HCT116 (cell line): ENCODE measurements around the gene CD44. TPM values are rescaled to one million over a fixed set of nuclear protein-coding genes. Genes with fewer than 3 reads are reported as not detected.

Experiments
- ATAC-seq: fragments of 200-7000 bp; cut with Tn5 transposase; 2 replicates; pipeline ENCODE4 v1.9.1; 2020; ENCODE audit warnings: mild to moderate bottlenecking, moderate library complexity
- BruUV-seq: library from RNA; stranded (reverse); fragments of 400-500 nt; replicated peaks from 2 replicates; lab custom pipeline; 2021; lab: Mats Ljungman, UMichigan
- CTCF ChIA-PET: fragments of 300-600 bp; sonication (Branson Sonifier 250); formaldehyde crosslinking; loops from one replicate; lab custom pipeline; 2021; ENCODE audit warnings: antibody characterized with exemption; lab: Charles Lee
- POLR2A ChIA-PET: fragments of 300-600, 350-600 bp; sonication (Branson Sonifier 250); formaldehyde crosslinking; loops from one replicate; lab custom pipeline; 2021; ENCODE audit warnings: antibody characterized with exemption; lab: Charles Lee
- RAD21 ChIA-PET, 2 experiments: fragments of 300-600 bp; sonication (Branson Sonifier 250); formaldehyde crosslinking; loops; one replicate each; lab custom pipeline; 2023; ENCODE audit warnings: low total read pairs in 2 of 2; ENCODE audit not compliant: uncharacterized antibody in 2 of 2, unreplicated experiment in 2 of 2, low non-redundant PET in 1 of 2; lab: Charles Lee
- DNase-seq: peaks from one replicate; pipeline ENCODE4 v3.0.0-alpha.2; 2010; ENCODE audit warnings: low read depth, low spot score
- H2AFZ ChIP-seq: fragments of 200-600 bp; shearing (Covaris generic), sonication (generic); 2 replicates; pipeline ENCODE4 v1.6.1; 2017; ENCODE audit warnings: low read depth, mixed run types, mixed read lengths, antibody characterized with exemption, low read length; ENCODE audit not compliant: poor library complexity, severe bottlenecking
- H3K27ac ChIP-seq: 2 replicates; pipeline ENCODE4 v1.5.1; 2012; ENCODE audit warnings: low read depth, low read length
- H3K27me3 ChIP-seq: fragments of 200-600 bp; sonication (generic); 2 replicates; pipeline ENCODE4 v1.6.1; 2016; ENCODE audit warnings: mixed run types, low read length, mixed read lengths; ENCODE audit not compliant: insufficient read depth
- H3K36me3 ChIP-seq, 2 experiments: fragments of 200-500 bp in 1 of 2; fragments of 200-600 bp in 1 of 2; sonication (Bioruptor generic) in 1 of 2; sonication (generic) in 1 of 2; 2 replicates each; pipeline versions ENCODE4 v1.5.1 to v1.6.1; 2014 to 2016; ENCODE audit warnings: low read length in 2 of 2, inconsistent platforms in 1 of 2, mixed read lengths in 1 of 2, mixed run types in 1 of 2; ENCODE audit not compliant: insufficient read depth in 2 of 2, control insufficient read depth in 1 of 2
- H3K4me1 ChIP-seq, 2 experiments: fragments of 200-600 bp in 1 of 2; sonication (generic) in 1 of 2; 2 replicates each; pipeline versions ENCODE4 v1.5.1 to v1.6.1; 2012 to 2017; ENCODE audit warnings: low read length in 2 of 2, inconsistent platforms in 1 of 2, mild to moderate bottlenecking in 1 of 2, mixed read lengths in 1 of 2, mixed run types in 1 of 2, moderate library complexity in 1 of 2; ENCODE audit not compliant: insufficient read depth in 2 of 2, control insufficient read depth in 1 of 2
- H3K4me2 ChIP-seq: fragments of 200-600 bp; sonication (generic); 2 replicates; pipeline ENCODE4 v1.6.1; 2017; ENCODE audit warnings: mixed run types, low read length, mixed read lengths
- H3K4me3 ChIP-seq, 2 experiments: fragments of 200-600 bp in 1 of 2; sonication (generic) in 1 of 2; replicated peaks in 1 of 2; 2 replicates each; pipeline ENCODE4 v1.5.1; 2011 to 2016; ENCODE audit warnings: low read length in 2 of 2, control low read depth in 1 of 2, low read depth in 1 of 2, mild to moderate bottlenecking in 1 of 2, mixed read lengths in 1 of 2, mixed run types in 1 of 2
- H3K79me2 ChIP-seq: fragments of 200-600 bp; sonication (generic); 2 replicates; pipeline ENCODE4 v1.6.1; 2017; ENCODE audit warnings: mild to moderate bottlenecking, mixed run types, low read length, moderate library complexity, mixed read lengths; ENCODE audit not compliant: insufficient read depth
- H3K9ac ChIP-seq: fragments of 200-600 bp; sonication (generic); 2 replicates; pipeline ENCODE4 v1.6.1; 2016; ENCODE audit warnings: low read length, mixed read lengths
- H3K9me2 ChIP-seq: fragments of 200-600 bp; sonication (generic), shearing (Covaris generic); 2 replicates; pipeline ENCODE4 v1.6.1; 2017; ENCODE audit warnings: mixed run types, mild to moderate bottlenecking, moderate library complexity; ENCODE audit not compliant: insufficient read depth
- H3K9me3 ChIP-seq, 2 experiments: fragments of 200-500 bp in 1 of 2; fragments of 200-600 bp in 1 of 2; sonication (Bioruptor generic) in 1 of 2; sonication (generic) in 1 of 2; 2 replicates each; pipeline ENCODE4 v1.6.1; 2014 to 2017; ENCODE audit warnings: low read length in 2 of 2, mixed read lengths in 2 of 2, inconsistent platforms in 1 of 2, low read depth in 1 of 2, mild to moderate bottlenecking in 1 of 2, mixed run types in 1 of 2, moderate library complexity in 1 of 2; ENCODE audit not compliant: control insufficient read depth in 1 of 2, insufficient read depth in 1 of 2
- H4K20me1 ChIP-seq: fragments of 200-600 bp; sonication (generic), shearing (Covaris generic); 2 replicates; pipeline ENCODE4 v1.6.1; 2017; ENCODE audit warnings: mixed run types, mild to moderate bottlenecking, moderate library complexity; ENCODE audit not compliant: insufficient read depth
- CTCF ChIP-seq, 3 experiments: fragments of 200-600 bp in 1 of 3; sonication (generic) in 1 of 3; IDR thresholded peaks in 2 of 3; conservative IDR thresholded peaks in 1 of 3; 2 replicates each; pipeline ENCODE4 v1.5.1; 2012 to 2017; ENCODE audit warnings: low read depth in 2 of 3, low read length in 2 of 3, antibody characterized with exemption in 1 of 3, borderline replicate concordance in 1 of 3, control low read depth in 1 of 3, mild to moderate bottlenecking in 1 of 3, mixed read lengths in 1 of 3, mixed run types in 1 of 3, moderate library complexity in 1 of 3; ENCODE audit not compliant: insufficient read depth in 1 of 3
- ELF1 ChIP-seq: IDR thresholded peaks from 2 replicates; pipeline ENCODE4 v1.6.1; 2012; ENCODE audit warnings: low read depth, borderline replicate concordance
- EZH2 ChIP-seq: fragments of 200-600 bp; sonication (generic); IDR thresholded peaks from 2 replicates; pipeline ENCODE4 v1.6.1; 2017; ENCODE audit warnings: antibody characterized with exemption, mixed run types
- EZH2phosphoT487 ChIP-seq: fragments of 200-600 bp; IDR thresholded peaks from 2 replicates; pipeline ENCODE4 v1.6.1; 2018; ENCODE audit warnings: antibody characterized with exemption, borderline replicate concordance
- JUND ChIP-seq: IDR thresholded peaks from 2 replicates; pipeline ENCODE4 v1.6.1; 2012
- RAD21 ChIP-seq: IDR thresholded peaks from 2 replicates; pipeline ENCODE4 v1.6.1; 2012; ENCODE audit warnings: low read depth, mild to moderate bottlenecking
- SIN3A ChIP-seq: IDR thresholded peaks from 2 replicates; pipeline ENCODE4 v1.6.1; 2012; ENCODE audit warnings: low read depth
- SRF ChIP-seq: IDR thresholded peaks from 2 replicates; pipeline ENCODE4 v1.6.1; 2012; ENCODE audit warnings: low read depth
- TCF7L2 ChIP-seq: IDR thresholded peaks from 2 replicates; pipeline ENCODE4 v1.7.0; 2011; ENCODE audit warnings: borderline replicate concordance, inconsistent platforms; ENCODE audit not compliant: insufficient read depth, insufficient read length; ENCODE audit errors: extremely low read depth
- YY1 ChIP-seq: IDR thresholded peaks from 2 replicates; pipeline ENCODE4 v1.6.1; 2011; ENCODE audit warnings: low read length, low read depth, moderate library complexity, mild to moderate bottlenecking; ENCODE audit not compliant: insufficient replicate concordance; ENCODE audit errors: extremely low read depth
- ZFX ChIP-seq: fragments of 450-650 bp; IDR thresholded peaks from 2 replicates; pipeline ENCODE4 v1.6.1; 2017
- intact Hi-C: fragments of 100-400 bp; cut with micrococcal nuclease; formaldehyde crosslinking; loops from 2 replicates; pipeline ENCODE4 v1.10.0; 2022
- total RNA-seq: library from RNA; stranded (reverse); gene quantifications from one replicate; pipeline ENCODE4 v1.2.1, GENCODE V29; 2021; ENCODE audit not compliant: unreplicated experiment
- TF ChIP-seq, protein P1 (sequence below): IDR thresholded peaks from 2 replicates; pipeline ENCODE4 v1.6.1; 2012

The CD44 gene
- total RNA-seq, 1 experiment from 2014 or later = 742 TPM

GRCh38 chr11:35245056-35245455 lies 106.1 kb downstream of the CD44 start:
- Histone ChIP-seq H3K36me3 (no peaks in the 10 kb centered on the region), H3K9ac (no peak overlapping the region), H3K9me2 (no peaks in the 10 kb centered on the region), H3K4me1 (no peaks in the 10 kb centered on the region), H3K9me3 (peaks cover 5 to 8% of the 10 kb centered on the region in 2 experiments; a peak in 2 of 4 replicates), H3K4me3 (no peak overlapping the region), H3K79me2 (no peaks in the 10 kb centered on the region), H3K27ac (no peak overlapping the region), H3K4me2 (no peak overlapping the region), H4K20me1 (no peaks in the 10 kb centered on the region), H3K27me3 (no peaks in the 10 kb centered on the region), H2AFZ (no peak overlapping the region)
- no peak for TF ChIP-seq SRF
- TF ChIP-seq CTCF (IDR thresholded peaks at IDR 0.05 in 2 of 3, conservative IDR thresholded peaks at IDR 0.05 in 1 of 3; ENCODE audit: borderline replicate concordance in 1 of 3, insufficient read depth in 1 of 3, low read depth in 2 of 3, low read length in 2 of 3) = no peak
- TF ChIP-seq EZH2phosphoT487 = no peak
- no peak for TF ChIP-seq SIN3A
- TF ChIP-seq TCF7L2 = no peak
- TF ChIP-seq ELF1 = no peak
- no peak for TF ChIP-seq ZFX
- no TSS peak for BruUV-seq
- ATAC-seq (no peak), DNase-seq (no peak)
- intact Hi-C loops = no loop called here
- RAD21 ChIA-PET = no interaction called here
- CTCF ChIA-PET = no interaction called here
- POLR2A ChIA-PET = no interaction called here

- Histone ChIP-seq H3K9ac (no peak overlapping the region), H3K4me2 (no peak overlapping the region), H3K27me3 (no peaks in the 10 kb centered on the region), H2AFZ (no peak overlapping the region), H3K4me1 (no peaks in the 10 kb centered on the region), H3K36me3 (no peaks in the 10 kb centered on the region), H3K27ac (no peak overlapping the region), H3K9me2 (no peaks in the 10 kb centered on the region), H3K79me2 (no peaks in the 10 kb centered on the region), H3K4me3 (no peak overlapping the region), H4K20me1 (no peaks in the 10 kb centered on the region), H3K9me3 (peaks cover 5 to 8% of the 10 kb centered on the region in 2 experiments; a peak in 2 of 4 replicates)
- intact Hi-C loops = no loop called here
- TF ChIP-seq JUND (no peak), SRF (no peak), EZH2 (no peak), ZFX (no peak), RAD21 (no peak), CTCF (IDR thresholded peaks at IDR 0.05 in 2 of 3, conservative IDR thresholded peaks at IDR 0.05 in 1 of 3; ENCODE audit: borderline replicate concordance in 1 of 3, insufficient read depth in 1 of 3, low read depth in 2 of 3, low read length in 2 of 3) (no peak), YY1 (no peak)
- TF ChIP-seq, protein P1, sequence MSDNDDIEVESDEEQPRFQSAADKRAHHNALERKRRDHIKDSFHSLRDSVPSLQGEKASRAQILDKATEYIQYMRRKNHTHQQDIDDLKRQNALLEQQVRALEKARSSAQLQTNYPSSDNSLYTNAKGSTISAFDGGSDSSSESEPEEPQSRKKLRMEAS = no peak
- CTCF ChIA-PET = interaction anchor here (1.7 kb wide), 1 partner anchor 8 kb away, joined by 8 read pairs; no protein-coding TSS in a partner anchor
- RAD21 ChIA-PET = no interaction called here
- no TSS peak for BruUV-seq
- ATAC-seq (no peak), DNase-seq (no peak)
- POLR2A ChIA-PET = interaction anchor here (1.2 kb wide), 1 partner anchor 10 kb away, joined by 3 read pairs; no protein-coding TSS in a partner anchor
Observed at GRCh38 chr11:35245786-35246185, 106.8 kb downstream of the CD44 start.
